K562 (cell line): ENCODE data around the gene RNU1-2. TPM values are rescaled to one million over a fixed set of nuclear protein-coding genes. Genes with fewer than 3 reads are reported as not detected.
A peak's percentile ranks its signal among the peaks of the same experiment; 100 is the strongest.

Experiments used
- ATAC-seq: fragments of 200-7000 bp; cut with Tn5 transposase; 3 replicates; pipeline ENCODE4 v1.9.1; 2020; ENCODE audit warnings: moderate library complexity
- BruUV-seq: library from RNA; stranded (reverse); fragments of 400-500 nt; replicated peaks from 2 replicates; lab custom pipeline; 2021; lab: Mats Ljungman, UMichigan
- CTCF ChIA-PET: fragments of 300-600 bp; formaldehyde crosslinking; extraction: SDS; loops from one replicate; lab custom pipeline; 2021; ENCODE audit warnings: low intra/inter-chr PET ratio; lab: Yijun Ruan, JAX
- POLR2A ChIA-PET: fragments of 300-600, 350-650 bp; sonication (Branson Sonifier 250); formaldehyde crosslinking; extraction: SDS; loops from one replicate; lab custom pipeline; 2021; ENCODE audit warnings: antibody characterized with exemption, inconsistent platforms; lab: Yijun Ruan, JAX
- DNase-seq, 4 experiments: peaks; one replicate each; pipeline versions ENCODE4 v3.0.0 to v3.0.0-alpha.2; 2011 to 2018; ENCODE audit warnings: low spot score in 3 of 4, mixed read lengths in 3 of 4; ENCODE audit errors: extremely low read depth in 1 of 4
- FAIRE-seq: peaks from 2 replicates; lab custom pipeline; 2011; peaks lifted over from hg19 to GRCh38; lab: Jason Lieb, UNC
- H2AFZ ChIP-seq: 2 replicates; pipeline ENCODE4 v1.6.0; 2011; ENCODE audit warnings: low read depth, low read length, control low read depth, inconsistent platforms
- H3K27ac ChIP-seq: fragments of 200-600 bp; 3 replicates; pipeline ENCODE4 v1.8.0; 2011; ENCODE audit warnings: low read depth, mild to moderate bottlenecking, control low read depth, inconsistent platforms, low read length, moderate library complexity, mixed read lengths; ENCODE audit errors: extremely low read depth
- H3K27me3 ChIP-seq, 2 experiments: fragments of 300-600 bp in 1 of 2; 2 replicates in 1 of 2; 3 replicates in 1 of 2; pipeline versions ENCODE4 v1.6.0 to v1.8.0; 2011; ENCODE audit warnings: inconsistent platforms in 2 of 2, low read length in 2 of 2, mild to moderate bottlenecking in 1 of 2, mixed read lengths in 1 of 2, moderate library complexity in 1 of 2; ENCODE audit not compliant: control insufficient read depth in 2 of 2, insufficient read depth in 2 of 2
- H3K36me3 ChIP-seq: fragments of 300-600 bp; 3 replicates; pipeline ENCODE4 v1.8.0; 2011; ENCODE audit warnings: mild to moderate bottlenecking, low read length, inconsistent platforms; ENCODE audit not compliant: control insufficient read depth, insufficient read depth
- H3K4me1 ChIP-seq, 2 experiments: fragments of 200-600 bp in 1 of 2; replicated peaks in 1 of 2; 2 replicates in 1 of 2; 3 replicates in 1 of 2; pipeline versions ENCODE4 v1.5.1 to v1.8.0; 2011; ENCODE audit warnings: inconsistent platforms in 2 of 2, low read length in 2 of 2, mild to moderate bottlenecking in 1 of 2, mixed read lengths in 1 of 2, moderate library complexity in 1 of 2; ENCODE audit not compliant: control insufficient read depth in 2 of 2, insufficient read depth in 2 of 2
- H3K4me2 ChIP-seq: 2 replicates; pipeline ENCODE4 v1.6.1; 2011; ENCODE audit warnings: low read length, control low read depth, inconsistent platforms, mixed read lengths; ENCODE audit not compliant: insufficient read depth
- H3K4me3 ChIP-seq: fragments of 200-600 bp; sonication (generic), shearing (Covaris generic); 2 replicates; pipeline ENCODE4 v1.5.1; 2016; ENCODE audit warnings: control low read depth, inconsistent platforms
- H3K79me2 ChIP-seq: fragments of 200-600 bp; 3 replicates; pipeline ENCODE4 v1.8.0; 2011; ENCODE audit warnings: low read length, inconsistent platforms; ENCODE audit not compliant: control insufficient read depth, insufficient read depth
- H3K9ac ChIP-seq, 2 experiments: 2 replicates each; pipeline versions ENCODE4 v1.6.0 to v1.6.1; 2011; ENCODE audit warnings: low read depth in 2 of 2, low read length in 2 of 2, control low read depth in 1 of 2, inconsistent platforms in 1 of 2, mild to moderate bottlenecking in 1 of 2, mixed read lengths in 1 of 2; ENCODE audit not compliant: insufficient read depth in 1 of 2
- H3K9me1 ChIP-seq: one replicate; pipeline ENCODE4 v1.6.0; 2011; ENCODE audit warnings: inconsistent platforms, mild to moderate bottlenecking, low read length, moderate library complexity; ENCODE audit not compliant: control insufficient read depth, insufficient read depth
- H3K9me3 ChIP-seq: replicated peaks from 2 replicates; pipeline ENCODE4 v1.5.1; 2011; ENCODE audit warnings: low read depth, low read length, inconsistent platforms; ENCODE audit not compliant: control insufficient read depth, insufficient read depth
- H4K20me1 ChIP-seq: replicated peaks from 2 replicates; pipeline ENCODE4 v1.6.1; 2011; ENCODE audit warnings: low read length, inconsistent platforms, mixed read lengths; ENCODE audit not compliant: control insufficient read depth, insufficient read depth
- DMBX1 ChIP-seq: fragments of 250-450 bp; sonication (Bioruptor Pico); IDR thresholded peaks from 2 replicates; pipeline ENCODE4 v1.8.0; 2022; ENCODE audit warnings: inconsistent platforms, mild to moderate bottlenecking, moderate library complexity, borderline replicate concordance
- FIP1L1 ChIP-seq: fragments of 200-400 bp; formaldehyde crosslinking; IDR thresholded peaks from 2 replicates; pipeline ENCODE4 v1.6.1; 2018; ENCODE audit warnings: mild to moderate bottlenecking, low read depth, low read length; ENCODE audit not compliant: poor library complexity, severe bottlenecking
- HDAC1 ChIP-seq, 2 experiments: fragments of 450-650 bp; IDR thresholded peaks; 2 replicates each; pipeline ENCODE4 v1.6.1; 2016 to 2017; ENCODE audit warnings: inconsistent platforms in 1 of 2, mild to moderate bottlenecking in 1 of 2, moderate library complexity in 1 of 2
- PHB2 ChIP-seq: fragments of 450-650 bp; IDR thresholded peaks from 2 replicates; pipeline ENCODE4 v1.6.1; 2017; ENCODE audit warnings: low read depth
- SIX5 ChIP-seq, 2 experiments: IDR thresholded peaks; 2 replicates each; pipeline ENCODE4 v1.6.1; 2011; ENCODE audit warnings: low read length in 2 of 2, borderline replicate concordance in 1 of 2, low read depth in 1 of 2, mild to moderate bottlenecking in 1 of 2, moderate library complexity in 1 of 2; ENCODE audit not compliant: insufficient read depth in 1 of 2
- SRF ChIP-seq, 2 experiments: fragments of 250-450, 450-650 bp in 1 of 2; sonication (Bioruptor Pico) in 1 of 2; sonication (generic) in 1 of 2; formaldehyde crosslinking; IDR thresholded peaks; 2 replicates each; pipeline versions ENCODE4 v1.5.0 to v1.5.1; 2020 to 2022; ENCODE audit warnings: mild to moderate bottlenecking in 1 of 2, missing genetic modification reagents in 1 of 2
- TRIM28 ChIP-seq: fragments of 450-650 bp; IDR thresholded peaks from 2 replicates; pipeline ENCODE4 v1.6.1; 2017
- ZBTB11 ChIP-seq, 3 experiments: fragments of 200-800 bp in 1 of 3; fragments of 250-450 bp in 1 of 3; fragments of 450-650 bp in 1 of 3; sonication (Bioruptor Pico) in 1 of 3; sonication (Bioruptor generic) in 1 of 3; formaldehyde crosslinking in 1 of 3; IDR thresholded peaks; 2 replicates each; pipeline versions ENCODE4 v1.6.1 to v1.8.0; 2016 to 2022; ENCODE audit warnings: mild to moderate bottlenecking in 2 of 3, missing genetic modification characterization in 2 of 3, missing compliant biosample characterization in 1 of 3, moderate library complexity in 1 of 3
- ZNF175 ChIP-seq: fragments of 200-800 bp; sonication (Bioruptor generic); IDR thresholded peaks from 2 replicates; pipeline ENCODE4 v1.6.1; 2016; ENCODE audit warnings: low read depth, mild to moderate bottlenecking, missing genetic modification characterization, missing compliant biosample characterization
- ZNF24 ChIP-seq: fragments of 450-650 bp; IDR thresholded peaks from 2 replicates; pipeline ENCODE4 v1.6.1; 2016
- ZNF395 ChIP-seq: fragments of 200-800 bp; sonication (Bioruptor generic); IDR thresholded peaks from 2 replicates; pipeline ENCODE4 v1.6.1; 2017; ENCODE audit warnings: missing genetic modification characterization, missing compliant biosample characterization
- ZNF655 ChIP-seq: fragments of 250-450 bp; sonication (Bioruptor Pico); IDR thresholded peaks from 2 replicates; pipeline ENCODE4 v1.5.0; 2021
- ZZZ3 ChIP-seq: fragments of 450-650 bp; IDR thresholded peaks from 2 replicates; pipeline ENCODE4 v1.6.1; 2016; ENCODE audit warnings: antibody characterized with exemption, mild to moderate bottlenecking, moderate library complexity
- WGBS: fragments of 100-300 bp; shearing (Covaris generic); methylation state at CpG from one replicate; pipeline ENCODE4 v1.1.6; 2016; ENCODE audit warnings: low coverage, mixed read lengths; ENCODE audit not compliant: insufficient coverage; ENCODE audit errors: missing lambda C conversion rate; 5-methylcytosine and 5-hydroxymethylcytosine counted together
- in situ Hi-C: fragments of 300-500 bp; cut with MboI; formaldehyde crosslinking; loops from 4 replicates; pipeline ENCODE4 v1.15.0; 2018; ENCODE audit warnings: inconsistent platforms, mixed read lengths
- intact Hi-C: fragments of 100-400 bp; cut with micrococcal nuclease; formaldehyde crosslinking; loops from 2 replicates; pipeline ENCODE4 v1.14.2; 2022
- polyA plus RNA-seq, 8 experiments: library from polyadenylated mRNA; depleted of rRNA in 4 of 8; stranded (reverse) in 5 of 8; unstranded in 3 of 8; fragments of >200 nt; fragmentation: Nextera tagmentation in 2 of 8; fragmentation: Illumina TruSeq in 1 of 8; extraction: Ambion mirVana in 2 of 8; extraction: Trizol in 1 of 8; gene quantifications; 2 replicates each; pipeline versions ENCODE4 v1.2.1 to v1.2.3, GENCODE V29; 2011 to 2014; ENCODE audit warnings: inconsistent platforms in 1 of 8, missing spikeins in 1 of 8
- total RNA-seq, 7 experiments: library from RNA; depleted of rRNA in 6 of 7; stranded (reverse); fragments of >200 nt in 6 of 7; fragmentation: Illumina TruSeq in 2 of 7; extraction: Trizol in 2 of 7; gene quantifications; 2 replicates each; pipeline versions ENCODE4 v1.2.1 to v1.2.3, GENCODE V29; 2011 to 2021; ENCODE audit warnings: low replicate concordance in 1 of 7

Gene RNU1-2
- total and polyA plus RNA-seq, 9 of the 15 experiments (the other 6 are each of a cell fraction or from before 2014, with no cell fraction given), result under 0.01 to 32,823 (median 2,538) TPM; not detected in 4

GRCh38 chr1:16913833-16914662 is 18.3 kb downstream of the RNU1-2 start:
- ChIA-PET POLR2A (interaction anchor here (3.4 kb wide), 1 partner anchor 8 kb away, joined by 33 read pairs; no protein-coding TSS in a partner anchor), CTCF (no interaction called here)
- H3K4me1 ChIP-seq, result peaks cover 3 to 21% of the 10 kb centered on the region in 2 experiments; a peak in 3 of 5 replicates
- H4K20me1 ChIP-seq, result no peaks in the 10 kb centered on the region
- WGBS, result 4% methylated on average over 62 of the region's 109 CpGs
- FAIRE-seq (peak; percentile 6), ATAC-seq (peak; percentile 98), DNase-seq (peak; percentile 94 to 99 (median 98))
- BruUV-seq, result no TSS peak
- no peaks in the 10 kb centered on the region for H3K27me3 ChIP-seq
- H3K9me1 ChIP-seq, result no peaks in the 10 kb centered on the region
- peak overlapping the region; percentile 93 for H2AFZ ChIP-seq
- no peaks in the 10 kb centered on the region for H3K36me3 ChIP-seq
- peak overlapping the region; percentile 61 to 96 for H3K9ac ChIP-seq
- no peaks in the 10 kb centered on the region for H3K9me3 ChIP-seq
- intact Hi-C loops (no loop called here), in situ Hi-C loops (loop anchor here (25.0 kb wide), 1 partner anchor 302 kb away; the partner anchor contains the start of gene NBPF1)
- peak overlapping the region; percentile 78 for H3K4me2 ChIP-seq
- peak overlapping the region; percentile 45; the same call in 2 of the 3 replicates for H3K27ac ChIP-seq
- no peaks in the 10 kb centered on the region for H3K79me2 ChIP-seq
- peak overlapping the region; percentile 68 for H3K4me3 ChIP-seq
- TF ChIP-seq ZNF24 (no peak; the same call in 1 of the 2 replicates), ZNF655 (CRISPR knock-in tag) (no peak), SRF (CRISPR knock-in tag; IDR thresholded peaks at IDR 0.05) (no peak; a peak in 1 of 4 replicates), FIP1L1 (peak; percentile 16), TRIM28 (no peak), ZBTB11 (CRISPR knock-in tag; IDR thresholded peaks at IDR 0.05) (peak in 1 of 3 experiments; percentile 85; a peak in 2 of 6 replicates), ZZZ3 (no peak), DMBX1 (CRISPR knock-in tag) (peak; percentile 83), ZNF395 (CRISPR knock-in tag) (peak; percentile 92), HDAC1 (IDR thresholded peaks at IDR 0.05) (no peak), SIX5 (IDR thresholded peaks at IDR 0.05; ENCODE audit: borderline replicate concordance in 1 of 2, insufficient read depth in 1 of 2, low read depth in 1 of 2, low read length in 2 of 2) (no peak), ZNF175 (CRISPR knock-in tag) (peak; percentile 88; the same call in 1 of the 2 replicates), PHB2 (no peak)
